NB4 (cell line): ENCODE results near the gene SERPINA4.

Experiments
- POLR2A ChIP-seq: IDR thresholded peaks from 2 replicates; pipeline ENCODE4 v1.6.1; 2011; ENCODE audit warnings: mild to moderate bottlenecking; ENCODE audit not compliant: insufficient read length; ENCODE audit errors: extremely low read depth
- TF ChIP-seq, protein P1 (sequence below): IDR thresholded peaks from one replicate; pipeline ENCODE4 v1.5.1; 2012; ENCODE audit warnings: low read depth, low read length

- TF ChIP-seq, protein P1, sequence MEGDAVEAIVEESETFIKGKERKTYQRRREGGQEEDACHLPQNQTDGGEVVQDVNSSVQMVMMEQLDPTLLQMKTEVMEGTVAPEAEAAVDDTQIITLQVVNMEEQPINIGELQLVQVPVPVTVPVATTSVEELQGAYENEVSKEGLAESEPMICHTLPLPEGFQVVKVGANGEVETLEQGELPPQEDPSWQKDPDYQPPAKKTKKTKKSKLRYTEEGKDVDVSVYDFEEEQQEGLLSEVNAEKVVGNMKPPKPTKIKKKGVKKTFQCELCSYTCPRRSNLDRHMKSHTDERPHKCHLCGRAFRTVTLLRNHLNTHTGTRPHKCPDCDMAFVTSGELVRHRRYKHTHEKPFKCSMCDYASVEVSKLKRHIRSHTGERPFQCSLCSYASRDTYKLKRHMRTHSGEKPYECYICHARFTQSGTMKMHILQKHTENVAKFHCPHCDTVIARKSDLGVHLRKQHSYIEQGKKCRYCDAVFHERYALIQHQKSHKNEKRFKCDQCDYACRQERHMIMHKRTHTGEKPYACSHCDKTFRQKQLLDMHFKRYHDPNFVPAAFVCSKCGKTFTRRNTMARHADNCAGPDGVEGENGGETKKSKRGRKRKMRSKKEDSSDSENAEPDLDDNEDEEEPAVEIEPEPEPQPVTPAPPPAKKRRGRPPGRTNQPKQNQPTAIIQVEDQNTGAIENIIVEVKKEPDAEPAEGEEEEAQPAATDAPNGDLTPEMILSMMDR, result no peak
- no peak for TF ChIP-seq POLR2A
Measured at GRCh38 chr14:94582199-94582750, 21.0 kb downstream of the SERPINA4 start.
